Peyer's patch (tissue), 4 donors: ENCODE data around the gene HOXD9. TPM values are rescaled to one million over a fixed set of nuclear protein-coding genes. Genes with fewer than 3 reads are reported as not detected.

Experiments used
- DNase-seq, 3 donors: peaks; one replicate each; pipeline ENCODE4 v3.0.0-alpha.2; 2017 to 2019
- H3K27ac ChIP-seq, 4 donors: fragments of 200-600 bp; sonication (generic); one replicate each; pipeline ENCODE4 v1.5.1; 2016 to 2019
- H3K27me3 ChIP-seq, 2 donors: fragments of 200-600 bp; sonication (generic); one replicate each; pipeline ENCODE4 v1.5.1; 2019
- H3K36me3 ChIP-seq, 3 donors: fragments of 200-600 bp; sonication (generic); one replicate each; pipeline ENCODE4 v1.5.1; 2016 to 2019
- H3K4me1 ChIP-seq, 4 donors: fragments of 200-600 bp; sonication (generic); one replicate each; pipeline ENCODE4 v1.5.1; 2016 to 2019
- H3K4me3 ChIP-seq, 4 donors: fragments of 200-600 bp; sonication (generic); 1 replicate in 3 of 4; 2 replicates in 1 of 4; pipeline ENCODE4 v1.5.1; 2016 to 2019; ENCODE audit warnings: mild to moderate bottlenecking in 1 of 4
- H3K9me3 ChIP-seq, 4 donors: fragments of 200-600 bp; sonication (generic); one replicate each; pipeline ENCODE4 v1.5.1; 2016 to 2019; ENCODE audit warnings: mild to moderate bottlenecking in 1 of 4
- CTCF ChIP-seq, 6 experiments: fragments of 450-650 bp in 4 of 6; fragments of 200-600 bp in 2 of 6; sonication (generic) in 1 of 6; IDR thresholded peaks; one replicate each; pipeline ENCODE4 v1.5.1; 2017 to 2019; ENCODE audit warnings: antibody characterized with exemption in 6 of 6, mild to moderate bottlenecking in 3 of 6, moderate library complexity in 1 of 6
- POLR2A ChIP-seq, 2 donors: fragments of 450-650 bp; IDR thresholded peaks; one replicate each; pipeline ENCODE4 v1.5.1; 2017; ENCODE audit warnings: antibody characterized with exemption in 2 of 2, mild to moderate bottlenecking in 2 of 2, moderate library complexity in 2 of 2
- total RNA-seq, 4 donors: library from RNA; depleted of rRNA; stranded (reverse); fragments of >200 nt; gene quantifications; one replicate each; pipeline ENCODE4 v1.1.0, GENCODE V29; 2016

HOXD9 gene
- total RNA-seq, 4 donors from 2014 or later = 0.70 TPM; not detected in 3

GRCh38 chr2:176076796-176077195 lies 45.7 kb upstream of the HOXD9 start:
- Histone ChIP-seq H3K4me1 (peaks cover 0 to 15% (median 0%) of the 10 kb centered on the region in 4 donors), H3K4me3 (no peak overlapping the region), H3K9me3 (peaks cover 0 to 18% (median 0%) of the 10 kb centered on the region in 4 donors), H3K36me3 (no peaks in the 10 kb centered on the region), H3K27me3 (peaks cover 0 to 85% of the 10 kb centered on the region in 2 donors), H3K27ac (no peak overlapping the region)
- TF ChIP-seq CTCF (IDR thresholded peaks at IDR 0.05) (no peak), POLR2A (IDR thresholded peaks at IDR 0.05) (no peak)
- DNase-seq = no peak

- TF ChIP-seq POLR2A (IDR thresholded peaks at IDR 0.05) = no peak
- TF ChIP-seq CTCF (IDR thresholded peaks at IDR 0.05) = no peak
- DNase-seq = no peak
- H3K36me3 ChIP-seq = no peaks in the 10 kb centered on the region
- H3K9me3 ChIP-seq = peaks cover 0 to 35% (median 0%) of the 10 kb centered on the region in 4 donors
- no peak overlapping the region for H3K27ac ChIP-seq
- H3K4me3 ChIP-seq = no peak overlapping the region
- peaks cover 0 to 15% (median 0%) of the 10 kb centered on the region in 4 donors for H3K4me1 ChIP-seq
- peaks cover 0 to 85% of the 10 kb centered on the region in 2 donors for H3K27me3 ChIP-seq
Measured at GRCh38 chr2:176078541-176079284, 43.8 kb upstream of the HOXD9 start.

DNA sequence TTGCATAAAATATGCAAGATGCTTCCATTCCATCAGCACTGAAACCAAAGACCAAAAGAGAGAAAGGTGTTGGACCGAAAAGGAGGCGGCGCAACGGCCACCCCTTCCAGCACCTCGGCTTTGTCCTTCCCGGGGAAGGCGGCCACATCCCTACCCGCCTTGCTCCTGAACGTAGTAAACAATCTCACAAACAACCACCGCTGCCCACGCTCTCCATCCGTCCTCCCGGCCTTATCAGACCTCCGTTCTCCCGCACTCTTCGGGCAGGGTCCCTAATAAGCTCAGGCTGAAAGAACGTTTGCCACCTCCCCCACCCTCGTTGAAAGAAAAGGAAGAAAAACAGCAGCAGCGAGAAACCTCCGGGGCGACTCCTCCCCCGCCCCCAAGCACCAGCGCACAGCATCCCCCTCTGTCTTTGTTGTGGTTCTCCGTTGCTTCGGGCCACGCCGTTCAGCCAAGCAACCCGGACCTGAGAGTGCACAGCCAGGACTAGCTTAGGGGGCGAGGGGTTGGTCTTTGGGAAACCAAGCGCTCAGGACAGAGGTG lies 43.2 kb upstream of the HOXD9 start:
- H3K4me1 ChIP-seq = peaks cover 0 to 15% (median 0%) of the 10 kb centered on the region in 4 donors
- no peak overlapping the region for H3K27ac ChIP-seq
- H3K27me3 ChIP-seq = peaks cover 0 to 83% of the 10 kb centered on the region in 2 donors
- no peak for DNase-seq
- no peaks in the 10 kb centered on the region for H3K36me3 ChIP-seq
- TF ChIP-seq CTCF (IDR thresholded peaks at IDR 0.05) = no peak
- no peak for TF ChIP-seq POLR2A (IDR thresholded peaks at IDR 0.05)
- peak overlapping the region in 1 of 4 donors; percentile 40 for H3K4me3 ChIP-seq
- H3K9me3 ChIP-seq = peaks cover 0 to 35% (median 0%) of the 10 kb centered on the region in 4 donors

DNA sequence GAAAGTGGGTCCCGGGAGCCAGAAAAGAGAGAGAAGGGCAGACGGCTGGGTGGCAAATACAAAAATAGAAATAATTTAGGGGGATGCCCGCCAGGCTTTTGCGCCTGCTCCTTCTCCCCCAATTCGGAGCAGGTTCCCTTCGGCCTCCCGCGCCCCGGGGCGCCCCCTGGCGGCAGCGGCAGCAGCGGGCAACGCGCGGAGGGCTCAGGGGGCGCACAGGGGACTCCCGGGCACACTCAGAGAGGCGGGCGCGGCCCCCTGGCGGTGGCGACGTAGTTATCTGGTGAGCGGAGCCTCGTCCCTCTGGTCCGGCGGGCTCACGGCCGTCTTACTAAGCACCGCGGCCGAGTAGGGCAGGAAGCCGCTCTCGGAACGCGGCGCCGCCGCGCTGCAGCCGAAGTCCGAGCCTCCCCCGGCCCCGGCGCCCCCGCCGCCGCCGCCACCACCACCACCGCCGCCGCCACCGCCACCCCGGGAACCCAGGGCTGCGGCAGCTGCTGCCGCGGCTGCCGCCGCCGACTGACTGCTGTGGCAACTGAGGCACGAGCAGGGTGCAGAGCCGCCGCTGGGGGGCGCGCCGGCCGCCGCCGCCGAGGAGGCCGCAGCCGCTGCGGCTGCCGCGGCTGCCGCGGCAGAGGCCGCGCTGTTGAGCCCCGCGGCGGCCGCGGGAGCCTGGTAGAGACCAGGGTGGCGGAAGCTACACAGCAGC lies 42.5 kb upstream of the HOXD9 start:
- Histone ChIP-seq H3K27ac (no peak overlapping the region), H3K27me3 (peaks cover 0 to 82% of the 10 kb centered on the region in 2 donors), H3K4me1 (peaks cover 0 to 15% (median 0%) of the 10 kb centered on the region in 4 donors), H3K4me3 (peak overlapping the region in 2 of 4 donors; percentile 40 to 44), H3K9me3 (peaks cover 0 to 35% (median 0%) of the 10 kb centered on the region in 4 donors), H3K36me3 (no peaks in the 10 kb centered on the region)
- TF ChIP-seq POLR2A (IDR thresholded peaks at IDR 0.05) = no peak
- TF ChIP-seq CTCF (IDR thresholded peaks at IDR 0.05) = peak in 4 of 6 experiments; percentile 40 to 52 (median 46)
- DNase-seq = peak in 1 of 3 donors; percentile 58

GRCh38 chr2:176080540-176081375 lies 41.8 kb upstream of the HOXD9 start:
- H3K36me3 ChIP-seq = no peaks in the 10 kb centered on the region
- peaks cover 0 to 15% (median 0%) of the 10 kb centered on the region in 4 donors for H3K4me1 ChIP-seq
- H3K27me3 ChIP-seq = peaks cover 0 to 82% of the 10 kb centered on the region in 2 donors
- peak overlapping the region in 2 of 4 donors; percentile 40 to 44 for H3K4me3 ChIP-seq
- H3K27ac ChIP-seq = no peak overlapping the region
- DNase-seq = peak in 1 of 3 donors; percentile 64
- H3K9me3 ChIP-seq = peaks cover 0 to 35% (median 0%) of the 10 kb centered on the region in 4 donors
- TF ChIP-seq POLR2A (IDR thresholded peaks at IDR 0.05) (no peak), CTCF (IDR thresholded peaks at IDR 0.05) (no peak)
